Measurements from ENCODE around the gene SMYD3.

- TF ChIP-seq POLR2A (IDR thresholded peaks at IDR 0.05) = no peak
- TF ChIP-seq CTCF (IDR thresholded peaks at IDR 0.05) = no peak
These were observed 699.8 kb downstream of the SMYD3 start for GRCh38 chr1:245807306-245807705.
